WERI-Rb-1 (cell line): ENCODE measurements around the gene OR52J3.
"Not testable (repeated sequence)": the region's sequence is repeated elsewhere in the genome, so short reads cannot be mapped to it uniquely, and the experiment has no call there.

Source experiments
- DNase-seq: peaks from one replicate; pipeline ENCODE4 v3.0.0-alpha.2; 2020
- H3K27ac ChIP-seq: fragments of 250-450 bp; sonication (Bioruptor Pico); 2 replicates; pipeline ENCODE4 v1.5.1; 2020; ENCODE audit warnings: mild to moderate bottlenecking, moderate library complexity
- H3K27me3 ChIP-seq: fragments of 250-450 bp; sonication (Bioruptor Pico); 2 replicates; pipeline ENCODE4 v1.5.1; 2021; ENCODE audit warnings: mild to moderate bottlenecking, low read depth, moderate library complexity; ENCODE audit not compliant: insufficient read depth, severe bottlenecking
- H3K36me3 ChIP-seq: fragments of 250-450 bp; sonication (Bioruptor Pico); 2 replicates; pipeline ENCODE4 v1.5.1; 2020; ENCODE audit warnings: mild to moderate bottlenecking, moderate library complexity
- H3K4me3 ChIP-seq: 2 replicates; pipeline ENCODE4 v1.5.1; 2011; ENCODE audit warnings: low read depth, mild to moderate bottlenecking, control low read depth, low read length
- H3K9me3 ChIP-seq: fragments of 250-450 bp; sonication (Bioruptor Pico); 2 replicates; pipeline ENCODE4 v1.5.1; 2021; ENCODE audit warnings: mild to moderate bottlenecking, moderate library complexity; ENCODE audit not compliant: severe bottlenecking
- CTCF ChIP-seq: IDR thresholded peaks from 2 replicates; pipeline ENCODE4 v1.5.1; 2011; ENCODE audit warnings: low read depth, mild to moderate bottlenecking, control low read depth, inconsistent platforms, low read length

The OR52J3 gene

GRCh38 chr11:5043380-5043779 is 2.9 kb upstream of the OR52J3 start:
- no peaks in the 10 kb centered on the region for H3K9me3 ChIP-seq
- no peak overlapping the region for H3K4me3 ChIP-seq
- H3K27ac ChIP-seq = no peak overlapping the region
- no peak for TF ChIP-seq CTCF
- H3K27me3 ChIP-seq = peaks cover 47% of the 10 kb centered on the region
- no peak for DNase-seq
- H3K36me3 ChIP-seq = no peaks in the 10 kb centered on the region

- peaks cover 34% of the 10 kb centered on the region for H3K27me3 ChIP-seq
- no peak overlapping the region for H3K27ac ChIP-seq
- H3K9me3 ChIP-seq = no peaks in the 10 kb centered on the region
- H3K36me3 ChIP-seq = no peaks in the 10 kb centered on the region
- H3K4me3 ChIP-seq = no peak overlapping the region
- TF ChIP-seq CTCF = no peak
- DNase-seq = no peak
Measured at GRCh38 chr11:5046754-5047330, 516 bp downstream of the OR52J3 start.

- H3K9me3 ChIP-seq, H3K27ac ChIP-seq, H3K36me3 ChIP-seq, H3K4me3 ChIP-seq, DNase-seq: not testable (repeated sequence)
- H3K27me3 ChIP-seq = peaks cover 40% of the 10 kb centered on the region
Measured at GRCh38 chr11:5058679-5059078, 12.4 kb downstream of the OR52J3 start.

- peaks cover 46% of the 10 kb centered on the region for H3K27me3 ChIP-seq
- no peaks in the 10 kb centered on the region for H3K36me3 ChIP-seq
- no peak for DNase-seq
- TF ChIP-seq CTCF = no peak
- H3K4me3 ChIP-seq = no peak within 1 kb of the TSS
- no peak within 1 kb of the TSS for H3K27ac ChIP-seq
- H3K9me3 ChIP-seq = no peaks in the 10 kb centered on the region
Measured at GRCh38 chr11:5059391-5059790, 13.1 kb downstream of the OR52J3 start, which contains the start of gene OR52E2. OR52E2 (minus strand) TSS chr11:5059627; CDS start chr11:5059627, 0 bp downstream.

GRCh38 chr11:5065027-5065426 is 18.7 kb downstream of the OR52J3 start:
- no peak for DNase-seq
- Histone ChIP-seq H3K4me3 (no peak overlapping the region), H3K9me3 (no peaks in the 10 kb centered on the region), H3K27me3 (peaks cover 59% of the 10 kb centered on the region), H3K27ac (no peak overlapping the region), H3K36me3 (no peaks in the 10 kb centered on the region)
- no peak for TF ChIP-seq CTCF

GRCh38 chr11:5069272-5069671 is 22.9 kb downstream of the OR52J3 start, which contains the start of gene OR52E1:
OR52E1 (plus strand) TSS chr11:5069572.
- Histone ChIP-seq H3K36me3 (no peaks in the 10 kb centered on the region), H3K27me3 (peaks cover 48% of the 10 kb centered on the region), H3K27ac (no peak within 1 kb of the TSS), H3K9me3 (no peaks in the 10 kb centered on the region), H3K4me3 (no peak within 1 kb of the TSS)
- DNase-seq = no peak
- no peak for TF ChIP-seq CTCF
